IMR-90 (cell line): ENCODE measurements around the gene VEPH1. TPM values are rescaled to one million over a fixed set of nuclear protein-coding genes. Genes with fewer than 3 reads are reported as not detected.
A peak's percentile ranks its signal among the peaks of the same experiment; 100 is the strongest.

Experiments
- ATAC-seq: fragments of 200-7000 bp; cut with Tn5 transposase; 2 replicates; pipeline ENCODE4 v1.9.1; 2020; ENCODE audit warnings: low read depth, mild to moderate bottlenecking, moderate library complexity
- BruUV-seq: library from RNA; stranded (reverse); fragments of 400-500 nt; replicated peaks from 2 replicates; lab custom pipeline; 2021; lab: Mats Ljungman, UMichigan
- CTCF ChIA-PET: fragments of 300-600 bp; formaldehyde crosslinking; extraction: SDS; loops from one replicate; lab custom pipeline; 2021; ENCODE audit warnings: antibody characterized with exemption; lab: Yijun Ruan, JAX
- POLR2A ChIA-PET: fragments of 300-600 bp; sonication (Branson Sonifier 250); formaldehyde crosslinking; loops from one replicate; lab custom pipeline; 2022; ENCODE audit warnings: antibody characterized with exemption; ENCODE audit not compliant: unreplicated experiment; lab: Charles Lee
- DNase-seq: peaks from one replicate; pipeline ENCODE4 v3.0.0; 2013
- H2AFZ ChIP-seq: replicated peaks from 2 replicates; pipeline ENCODE3; 2013; ENCODE audit warnings: low read length, mild to moderate bottlenecking; ENCODE audit not compliant: poor library complexity
- H2AK5ac ChIP-seq: 2 replicates; pipeline ENCODE4 v1.6.1; 2013; ENCODE audit warnings: low read depth, low read length, inconsistent platforms
- H2AK9ac ChIP-seq: replicated peaks from 2 replicates; pipeline ENCODE3; 2013; ENCODE audit warnings: mild to moderate bottlenecking, low read depth, low read length, moderate library complexity; ENCODE audit not compliant: poor library complexity
- H2BK120ac ChIP-seq: 2 replicates; pipeline ENCODE4 v1.6.1; 2013; ENCODE audit warnings: low read depth, low read length, inconsistent platforms
- H2BK15ac ChIP-seq: 3 replicates; pipeline ENCODE4 v1.6.1; 2013; ENCODE audit warnings: low read depth, low read length, inconsistent platforms
- H2BK20ac ChIP-seq: 2 replicates; pipeline ENCODE4 v1.6.1; 2013; ENCODE audit warnings: low read depth, mild to moderate bottlenecking, inconsistent platforms, low read length, moderate library complexity
- H2BK5ac ChIP-seq: 2 replicates; pipeline ENCODE4 v1.6.1; 2013; ENCODE audit warnings: mild to moderate bottlenecking, low read depth, low read length, inconsistent platforms; ENCODE audit not compliant: poor library complexity, severe bottlenecking
- H3K14ac ChIP-seq: replicated peaks from 2 replicates; pipeline ENCODE4 v1.6.1; 2013; ENCODE audit warnings: low read depth, low read length, inconsistent platforms
- H3K18ac ChIP-seq: 2 replicates; pipeline ENCODE4 v1.6.1; 2013; ENCODE audit warnings: low read depth, low read length, control low read depth
- H3K23ac ChIP-seq: 2 replicates; pipeline ENCODE4 v1.6.1; 2013; ENCODE audit warnings: low read depth, low read length, inconsistent platforms
- H3K27ac ChIP-seq: 2 replicates; pipeline ENCODE4 v1.5.1; 2013; ENCODE audit warnings: mild to moderate bottlenecking, control low read depth, low read length; ENCODE audit not compliant: insufficient read depth
- H3K27me3 ChIP-seq: 2 replicates; pipeline ENCODE4 v1.6.1; 2013; ENCODE audit warnings: low read length; ENCODE audit not compliant: control insufficient read depth, insufficient read depth
- H3K36me3 ChIP-seq: 2 replicates; pipeline ENCODE4 v1.6.1; 2013; ENCODE audit warnings: low read length, mixed read lengths; ENCODE audit not compliant: control insufficient read depth, insufficient read depth
- H3K4ac ChIP-seq: 2 replicates; pipeline ENCODE4 v1.6.1; 2013; ENCODE audit warnings: low read depth, low read length, inconsistent platforms
- H3K4me1 ChIP-seq: 2 replicates; pipeline ENCODE4 v1.6.1; 2013; ENCODE audit warnings: low read length, mixed read lengths; ENCODE audit not compliant: control insufficient read depth, insufficient read depth
- H3K4me2 ChIP-seq: 2 replicates; pipeline ENCODE4 v1.6.1; 2013; ENCODE audit warnings: low read depth, mild to moderate bottlenecking, control low read depth, low read length, moderate library complexity
- H3K4me3 ChIP-seq: 2 replicates; pipeline ENCODE4 v1.5.1; 2013; ENCODE audit warnings: low read depth, mild to moderate bottlenecking, control low read depth, low read length, moderate library complexity; ENCODE audit not compliant: insufficient read depth
- H3K56ac ChIP-seq: 2 replicates; pipeline ENCODE4 v1.6.1; 2013; ENCODE audit warnings: low read length, inconsistent platforms; ENCODE audit not compliant: insufficient read depth; ENCODE audit errors: extremely low read depth
- H3K79me1 ChIP-seq, 2 experiments: 2 replicates each; pipeline ENCODE4 v1.6.1; 2013; ENCODE audit warnings: low read length in 2 of 2, inconsistent platforms in 1 of 2, low read depth in 1 of 2
- H3K9ac ChIP-seq: 2 replicates; pipeline ENCODE4 v1.6.1; 2013; ENCODE audit warnings: low read depth, low read length, control low read depth
- H3K9me1 ChIP-seq: 2 replicates; pipeline ENCODE4 v1.6.1; 2013; ENCODE audit warnings: low read length, inconsistent platforms; ENCODE audit not compliant: insufficient read depth
- H3K9me3 ChIP-seq: 2 replicates; pipeline ENCODE4 v1.6.1; 2013; ENCODE audit warnings: low read length; ENCODE audit not compliant: control insufficient read depth, insufficient read depth
- H4K20me1 ChIP-seq: 2 replicates; pipeline ENCODE4 v1.6.1; 2013; ENCODE audit warnings: low read length, inconsistent platforms; ENCODE audit not compliant: insufficient read depth
- H4K5ac ChIP-seq: 2 replicates; pipeline ENCODE4 v1.6.1; 2013; ENCODE audit warnings: mild to moderate bottlenecking, low read depth, low read length, control low read depth
- H4K8ac ChIP-seq, 2 experiments: 2 replicates each; pipeline ENCODE4 v1.6.1; 2013; ENCODE audit warnings: low read depth in 2 of 2, low read length in 2 of 2, control low read depth in 1 of 2, inconsistent platforms in 1 of 2
- H4K91ac ChIP-seq: 2 replicates; pipeline ENCODE4 v1.6.1; 2013; ENCODE audit warnings: low read depth, low read length, inconsistent platforms; ENCODE audit not compliant: insufficient read depth
- CEBPB ChIP-seq: IDR thresholded peaks from 2 replicates; pipeline ENCODE4 v1.6.1; 2012; ENCODE audit warnings: low read depth, low read length, improper control_type of control experiment
- MAFK ChIP-seq: IDR thresholded peaks from 2 replicates; pipeline ENCODE4 v1.6.1; 2012; ENCODE audit warnings: low read depth, low read length, improper control_type of control experiment
- NFE2L2 ChIP-seq: fragments of 150-350 bp; IDR thresholded peaks from 2 replicates; pipeline ENCODE4 v1.6.1; 2016; ENCODE audit warnings: low read depth, mild to moderate bottlenecking, low read length
- USF2 ChIP-seq: fragments of 150-350 bp; IDR thresholded peaks from 2 replicates; pipeline ENCODE4 v1.6.1; 2017; ENCODE audit warnings: mild to moderate bottlenecking, antibody characterized with exemption, low read length, low read depth
- WGBS, 2 experiments: methylation state at CpG; one replicate each; pipeline versions ENCODE4 v1.1.5 to v1.1.7; 2013; ENCODE audit warnings: missing lambda C conversion rate in 2 of 2; ENCODE audit not compliant: insufficient read length in 1 of 2; ENCODE audit errors: extremely low coverage in 2 of 2; 5-methylcytosine and 5-hydroxymethylcytosine counted together
- dilution Hi-C: fragments of 300-500 bp; cut with HindIII; formaldehyde crosslinking; loops from one replicate; pipeline ENCODE4 v1.14.3; 2018; ENCODE audit warnings: low sequenced_read_pairs; ENCODE audit not compliant: unreplicated experiment
- in situ Hi-C: fragments of 300-500 bp; cut with MboI; formaldehyde crosslinking; loops from 3 replicates; pipeline ENCODE4 v1.14.3; 2019; ENCODE audit warnings: low sequenced_read_pairs, inconsistent platforms, mixed read lengths
- intact Hi-C: fragments of 100-400 bp; cut with micrococcal nuclease; formaldehyde crosslinking; loops from 2 replicates; pipeline ENCODE4 v1.10.0; 2022
- polyA plus RNA-seq, 3 experiments: library from polyadenylated mRNA; depleted of rRNA; stranded (reverse); fragments of >200 nt; gene quantifications; 2 replicates each; pipeline ENCODE4 v1.2.3, GENCODE V29; 2012; ENCODE audit warnings: low replicate concordance in 1 of 3
- total RNA-seq: library from RNA; depleted of rRNA; stranded (reverse); fragments of >200 nt; gene quantifications from 2 replicates; pipeline ENCODE4 v1.2.3, GENCODE V29; 2012

The VEPH1 gene
- total and polyA plus RNA-seq, 2 of the 4 experiments (the other 2 are of a cell fraction): 30.5 to 130 TPM

DNA sequence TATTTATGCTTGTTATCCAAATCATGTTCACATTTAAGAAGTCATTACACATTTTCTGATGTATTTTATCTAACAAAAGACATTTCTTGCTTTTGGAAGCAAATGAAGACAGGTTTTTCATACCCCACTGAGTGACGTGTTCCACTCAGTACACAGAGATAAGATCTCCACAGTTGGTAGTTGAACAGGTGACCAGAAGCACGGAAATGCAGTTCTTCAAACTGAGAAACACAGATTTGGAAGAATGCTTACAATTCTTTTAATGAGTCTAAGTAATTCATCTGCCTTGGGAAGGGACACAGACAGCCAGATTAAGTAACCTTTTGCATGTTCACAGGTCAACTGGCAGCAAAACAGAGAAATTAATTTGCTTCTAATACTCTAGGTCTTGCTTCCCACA, 43.5 kb downstream of the VEPH1 start:
- no peak for ATAC-seq
- POLR2A ChIA-PET: no interaction called here
- Histone ChIP-seq H3K9me3 (no peaks in the 10 kb centered on the region), H3K14ac (peak overlapping the region; percentile 61), H3K4me2 (peak overlapping the region; percentile 75; the same call in 1 of the 2 replicates), H2BK15ac (peak overlapping the region; percentile 88), H2BK5ac (peak overlapping the region; percentile 89), H4K5ac (peak overlapping the region; percentile 77; the same call in 1 of the 2 replicates), H2AFZ (no peak overlapping the region), H3K9ac (no peak overlapping the region), H4K8ac (peak overlapping the region; percentile 44 to 80; a peak in 2 of 4 replicates), H4K20me1 (no peaks in the 10 kb centered on the region), H3K27ac (peak overlapping the region; percentile 45; the same call in 1 of the 2 replicates), H3K27me3 (no peaks in the 10 kb centered on the region), H3K56ac (peak overlapping the region; percentile 29), H3K36me3 (no peaks in the 10 kb centered on the region), H3K9me1 (peaks cover 14% of the 10 kb centered on the region), H3K4me3 (no peak overlapping the region), H3K4me1 (peaks cover 18% of the 10 kb centered on the region), H2AK5ac (peak overlapping the region; percentile 83), H2BK120ac (peak overlapping the region; percentile 88), H2AK9ac (no peak overlapping the region), H3K79me1 (peaks cover 0 to 14% of the 10 kb centered on the region in 2 experiments; a peak in 2 of 4 replicates), H3K4ac (peak overlapping the region; percentile 88), H2BK20ac (peak overlapping the region; percentile 92), H3K18ac (peak overlapping the region; percentile 84), H3K23ac (peak overlapping the region; percentile 68; the same call in 1 of the 2 replicates), H4K91ac (peak overlapping the region; percentile 86; the same call in 1 of the 2 replicates)
- CTCF ChIA-PET: no interaction called here
- no peak for TF ChIP-seq MAFK
- TF ChIP-seq NFE2L2: no peak
- no peak for TF ChIP-seq CEBPB
- no peak for TF ChIP-seq USF2
- intact Hi-C loops (no loop called here), dilution Hi-C loops (no loop called here), in situ Hi-C loops (no loop called here)
- no CpG with 5 or more reads among the region's 2 CpGs for WGBS, 2 experiments
- no TSS peak for BruUV-seq
- no peak for DNase-seq
